Memory B cell (primary cell): ENCODE measurements around the gene GSTA1.
"Not testable (repeated sequence)": the region's sequence is repeated elsewhere in the genome, so short reads cannot be mapped to it uniquely, and the experiment has no call there.

Experiments
- ATAC-seq: fragments of 150-1000 bp; cut with Tn5 transposase; 2 replicates; pipeline ENCODE4 v1.10.0; 2021; ENCODE audit warnings: low read depth, mild to moderate bottlenecking, moderate library complexity
- DNase-seq, 2 donors: peaks; one replicate each; pipeline ENCODE4 v3.0.0; 2022; ENCODE audit warnings: low spot score in 2 of 2
- H3K27ac Mint-ChIP-seq: one replicate; pipeline ENCODE4 v1.8.0; 2022; ENCODE audit warnings: mild to moderate bottlenecking, moderate library complexity, mixed read lengths
- H3K27me3 Mint-ChIP-seq: one replicate; pipeline ENCODE4 v1.8.0; 2022; ENCODE audit warnings: mixed read lengths
- H3K36me3 Mint-ChIP-seq: one replicate; pipeline ENCODE4 v1.8.0; 2022; ENCODE audit warnings: mild to moderate bottlenecking, mixed read lengths
- H3K4me1 Mint-ChIP-seq: one replicate; pipeline ENCODE4 v1.8.0; 2022; ENCODE audit warnings: mixed read lengths
- H3K4me3 Mint-ChIP-seq: one replicate; pipeline ENCODE4 v1.8.0; 2022; ENCODE audit warnings: mild to moderate bottlenecking, moderate library complexity, mixed read lengths
- H3K9me3 Mint-ChIP-seq: one replicate; pipeline ENCODE4 v1.8.0; 2022; ENCODE audit warnings: mixed read lengths

GSTA1 gene

GRCh38 chr6:52803668-52804255, at the start of gene GSTA1:
Gene GSTA1 (minus strand): TSS chr6:52803816. CDS start chr6:52799267, 4,549 bp downstream.
- H3K27ac Mint-ChIP-seq, H3K4me3 Mint-ChIP-seq, H3K9me3 Mint-ChIP-seq, H3K36me3 Mint-ChIP-seq, DNase-seq, H3K4me1 Mint-ChIP-seq, H3K27me3 Mint-ChIP-seq, ATAC-seq: not testable (repeated sequence)

GRCh38 chr6:52849137-52849536, 45.5 kb upstream of the GSTA1 start:
- H3K4me3 Mint-ChIP-seq: no peak overlapping the region
- DNase-seq (no peak), ATAC-seq (no peak)
- peaks cover 4% of the 10 kb centered on the region for H3K9me3 Mint-ChIP-seq
- no peak overlapping the region for H3K27ac Mint-ChIP-seq
- H3K4me1 Mint-ChIP-seq: no peaks in the 10 kb centered on the region
- no peaks in the 10 kb centered on the region for H3K36me3 Mint-ChIP-seq
- H3K27me3 Mint-ChIP-seq: peaks cover 14% of the 10 kb centered on the region

- ATAC-seq: no peak
Observed at GRCh38 chr6:52846002-52846401, 42.4 kb upstream of the GSTA1 start.

GRCh38 chr6:52843605-52844004, 40.0 kb upstream of the GSTA1 start:
- Mint-ChIP-seq H3K9me3 (peaks cover 4% of the 10 kb centered on the region), H3K36me3 (no peaks in the 10 kb centered on the region), H3K27ac (no peak overlapping the region), H3K27me3 (peaks cover 8% of the 10 kb centered on the region), H3K4me1 (no peaks in the 10 kb centered on the region), H3K4me3 (no peak overlapping the region)
- no peak for ATAC-seq
- DNase-seq: no peak

More at GRCh38 chr6:52846002-52846401, 42.4 kb upstream of the GSTA1 start:
- H3K27ac Mint-ChIP-seq: no peak overlapping the region
- no peak overlapping the region for H3K4me3 Mint-ChIP-seq
- no peaks in the 10 kb centered on the region for H3K36me3 Mint-ChIP-seq
- H3K4me1 Mint-ChIP-seq: no peaks in the 10 kb centered on the region
- peaks cover 9% of the 10 kb centered on the region for H3K27me3 Mint-ChIP-seq
- H3K9me3 Mint-ChIP-seq: peaks cover 4% of the 10 kb centered on the region
- no peak for DNase-seq

- ATAC-seq (no peak), DNase-seq (no peak)
- Mint-ChIP-seq H3K4me3 (no peak within 1 kb of the TSS), H3K27me3 (peaks cover 13% of the 10 kb centered on the region), H3K27ac (no peak within 1 kb of the TSS), H3K9me3 (no peaks in the 10 kb centered on the region), H3K36me3 (no peaks in the 10 kb centered on the region), H3K4me1 (no peaks in the 10 kb centered on the region)
Observed at GRCh38 chr6:52840763-52841585, 37.4 kb upstream of the GSTA1 start, which contains the start of gene GSTA5. Gene GSTA5 (minus strand): TSS chr6:52840813.

GRCh38 chr6:52839124-52840055, 35.8 kb upstream of the GSTA1 start:
- Mint-ChIP-seq H3K27ac (no peak overlapping the region), H3K27me3 (peaks cover 13% of the 10 kb centered on the region), H3K9me3 (no peaks in the 10 kb centered on the region), H3K4me1 (no peaks in the 10 kb centered on the region), H3K36me3 (no peaks in the 10 kb centered on the region), H3K4me3 (no peak overlapping the region)
- peak; percentile 31 to 35 for DNase-seq
- peak; percentile 70 for ATAC-seq

GRCh38 chr6:52834481-52834880, 30.9 kb upstream of the GSTA1 start:
- no peaks in the 10 kb centered on the region for H3K36me3 Mint-ChIP-seq
- H3K9me3 Mint-ChIP-seq: no peaks in the 10 kb centered on the region
- no peak overlapping the region for H3K4me3 Mint-ChIP-seq
- ATAC-seq (no peak), DNase-seq (no peak)
- H3K27ac Mint-ChIP-seq: no peak overlapping the region
- H3K27me3 Mint-ChIP-seq: peaks cover 13% of the 10 kb centered on the region
- no peaks in the 10 kb centered on the region for H3K4me1 Mint-ChIP-seq

- H3K9me3 Mint-ChIP-seq, DNase-seq, H3K36me3 Mint-ChIP-seq, H3K27me3 Mint-ChIP-seq, H3K4me1 Mint-ChIP-seq, H3K4me3 Mint-ChIP-seq, H3K27ac Mint-ChIP-seq, ATAC-seq: not testable (repeated sequence)
Observed at GRCh38 chr6:52830869-52831268, 27.3 kb upstream of the GSTA1 start.

GRCh38 chr6:52829046-52829817, 25.6 kb upstream of the GSTA1 start:
- no peaks in the 10 kb centered on the region for H3K9me3 Mint-ChIP-seq

GRCh38 chr6:52828621-52829020, 25.0 kb upstream of the GSTA1 start:
- H3K27me3 Mint-ChIP-seq, H3K9me3 Mint-ChIP-seq, H3K27ac Mint-ChIP-seq, H3K4me1 Mint-ChIP-seq, ATAC-seq, H3K36me3 Mint-ChIP-seq, DNase-seq, H3K4me3 Mint-ChIP-seq: not testable (repeated sequence)

More at GRCh38 chr6:52829046-52829817, 25.6 kb upstream of the GSTA1 start:
- no peaks in the 10 kb centered on the region for H3K36me3 Mint-ChIP-seq
- ATAC-seq (no peak), DNase-seq (no peak)
- H3K4me3 Mint-ChIP-seq: no peak overlapping the region
- H3K27ac Mint-ChIP-seq: no peak overlapping the region
- no peaks in the 10 kb centered on the region for H3K4me1 Mint-ChIP-seq
- H3K27me3 Mint-ChIP-seq: peaks cover 6% of the 10 kb centered on the region

GRCh38 chr6:52827073-52827783, 23.6 kb upstream of the GSTA1 start:
- not testable (repeated sequence) for H3K9me3 Mint-ChIP-seq, H3K4me1 Mint-ChIP-seq, H3K27me3 Mint-ChIP-seq, H3K4me3 Mint-ChIP-seq, H3K27ac Mint-ChIP-seq, ATAC-seq, DNase-seq, H3K36me3 Mint-ChIP-seq

GRCh38 chr6:52826513-52826912, 22.9 kb upstream of the GSTA1 start:
- no peaks in the 10 kb centered on the region for H3K36me3 Mint-ChIP-seq
- DNase-seq: no peak
- ATAC-seq: no peak
- no peak overlapping the region for H3K27ac Mint-ChIP-seq
- no peaks in the 10 kb centered on the region for H3K9me3 Mint-ChIP-seq
- H3K4me1 Mint-ChIP-seq: no peaks in the 10 kb centered on the region
- no peak overlapping the region for H3K4me3 Mint-ChIP-seq
- peaks cover 4% of the 10 kb centered on the region for H3K27me3 Mint-ChIP-seq

GRCh38 chr6:52825900-52826459, 22.4 kb upstream of the GSTA1 start:
- not testable (repeated sequence) for H3K9me3 Mint-ChIP-seq, H3K27me3 Mint-ChIP-seq, H3K4me3 Mint-ChIP-seq, H3K4me1 Mint-ChIP-seq, DNase-seq, H3K27ac Mint-ChIP-seq, H3K36me3 Mint-ChIP-seq, ATAC-seq
